Panc1 (cell line): Measurements from ENCODE around the gene CSMD2. TPM values are rescaled to one million over a fixed set of nuclear protein-coding genes. Genes with fewer than 3 reads are reported as not detected.
A peak's percentile ranks its signal among the peaks of the same experiment; 100 is the strongest.
"Not testable (repeated sequence)": the region's sequence is repeated elsewhere in the genome, so short reads cannot be mapped to it uniquely, and the experiment has no call there.

Experiments used
- ATAC-seq: fragments of 200-7000 bp; cut with Tn5 transposase; 2 replicates; pipeline ENCODE4 v1.9.1; 2020; ENCODE audit warnings: mild to moderate bottlenecking, moderate library complexity
- BruUV-seq: library from RNA; stranded (reverse); fragments of 400-500 nt; replicated peaks from 2 replicates; lab custom pipeline; 2021; lab: Mats Ljungman, UMichigan
- CTCF ChIA-PET: fragments of 300-600 bp; sonication (Branson Sonifier 250); formaldehyde crosslinking; loops from one replicate; lab custom pipeline; 2022; ENCODE audit warnings: antibody characterized with exemption; lab: Charles Lee
- POLR2A ChIA-PET: fragments of 300-600 bp; sonication (Branson Sonifier 250); formaldehyde crosslinking; loops from one replicate; lab custom pipeline; 2022; ENCODE audit warnings: antibody characterized with exemption; lab: Charles Lee
- DNase-seq: peaks from one replicate; pipeline ENCODE4 v3.0.0-alpha.2; 2010; ENCODE audit warnings: low read depth, low spot score
- H3K27ac ChIP-seq: 2 replicates; pipeline ENCODE4 v1.5.1; 2011; ENCODE audit warnings: mild to moderate bottlenecking, low read length, inconsistent platforms
- H3K27me3 ChIP-seq: fragments of 200-500 bp; sonication (Bioruptor generic); 2 replicates; pipeline ENCODE4 v1.6.0; 2014; ENCODE audit warnings: low read length, inconsistent platforms; ENCODE audit not compliant: control insufficient read depth, insufficient read depth
- H3K36me3 ChIP-seq: fragments of 200-500 bp; sonication (Bioruptor generic); 2 replicates; pipeline ENCODE4 v1.5.1; 2014; ENCODE audit warnings: inconsistent platforms, mild to moderate bottlenecking, low read length, moderate library complexity; ENCODE audit not compliant: control insufficient read depth, insufficient read depth
- H3K4me1 ChIP-seq: 2 replicates; pipeline ENCODE4 v1.5.1; 2011; ENCODE audit warnings: inconsistent platforms, mild to moderate bottlenecking, low read length, moderate library complexity; ENCODE audit not compliant: control insufficient read depth, insufficient read depth
- H3K4me3 ChIP-seq, 2 experiments: 2 replicates each; pipeline ENCODE4 v1.5.1; 2011 to 2012; ENCODE audit warnings: low read depth in 2 of 2, low read length in 2 of 2, mild to moderate bottlenecking in 2 of 2, inconsistent platforms in 1 of 2, moderate library complexity in 1 of 2
- H3K9me3 ChIP-seq: fragments of 200-500 bp; sonication (Bioruptor generic); 2 replicates; pipeline ENCODE4 v1.5.1; 2014; ENCODE audit warnings: low read depth, mild to moderate bottlenecking, inconsistent platforms, low read length, moderate library complexity; ENCODE audit not compliant: control insufficient read depth, insufficient read depth
- CTCF ChIP-seq: fragments of 450-650 bp; IDR thresholded peaks from 2 replicates; pipeline ENCODE4 v1.5.1; 2017; ENCODE audit warnings: mild to moderate bottlenecking
- POLR2AphosphoS5 ChIP-seq: IDR thresholded peaks from 2 replicates; pipeline ENCODE4 v1.6.1; 2012; ENCODE audit warnings: mild to moderate bottlenecking, low read depth, low read length, moderate library complexity
- REST ChIP-seq, 2 experiments: IDR thresholded peaks; 2 replicates each; pipeline ENCODE4 v1.6.1; 2011 to 2012; ENCODE audit warnings: low read depth in 2 of 2, control low read depth in 1 of 2, low read length in 1 of 2, mild to moderate bottlenecking in 1 of 2, moderate library complexity in 1 of 2; ENCODE audit not compliant: insufficient read depth in 1 of 2
- SIN3A ChIP-seq: IDR thresholded peaks from 2 replicates; pipeline ENCODE4 v1.6.1; 2012; ENCODE audit warnings: low read depth, mild to moderate bottlenecking, low read length, moderate library complexity, borderline replicate concordance; ENCODE audit not compliant: insufficient read depth
- TCF7L2 ChIP-seq: IDR thresholded peaks from 2 replicates; pipeline ENCODE4 v1.6.1; 2011; ENCODE audit warnings: mild to moderate bottlenecking, low read depth, low read length, inconsistent platforms
- in situ Hi-C: cut with HindIII; loops from 2 replicates; pipeline ENCODE4 v1.10.0; 2016; ENCODE audit warnings: low sequenced_read_pairs, low pct_unique_long_range_greater_than_20kb
- intact Hi-C: fragments of 100-400 bp; cut with micrococcal nuclease; formaldehyde crosslinking; loops from one replicate; pipeline ENCODE4 v1.10.0; 2022; ENCODE audit not compliant: unreplicated experiment
- total RNA-seq: library from RNA; stranded (reverse); gene quantifications from one replicate; pipeline ENCODE4 v1.2.1, GENCODE V29; 2021; ENCODE audit not compliant: unreplicated experiment

Gene CSMD2
- total RNA-seq, 1 experiment from 2014 or later: not detected

- DNase-seq, CTCF ChIA-PET, H3K36me3 ChIP-seq, ATAC-seq, H3K4me3 ChIP-seq, POLR2A ChIA-PET, H3K27me3 ChIP-seq, BruUV-seq, in situ Hi-C loops, H3K4me1 ChIP-seq, H3K27ac ChIP-seq, intact Hi-C loops, H3K9me3 ChIP-seq: not testable (repeated sequence)
These were observed 148.7 kb downstream of the CSMD2 start for GRCh38 chr1:34016281-34016680.

- no peaks in the 10 kb centered on the region for H3K9me3 ChIP-seq
- in situ Hi-C loops (no loop called here), intact Hi-C loops (no loop called here)
- DNase-seq (peak; percentile 8), ATAC-seq (no peak)
- H3K27ac ChIP-seq: no peak overlapping the region
- ChIA-PET POLR2A (no interaction called here), CTCF (interaction anchor here (0.9 kb wide), 1 partner anchor 381 kb away, joined by 3 read pairs; no protein-coding TSS in a partner anchor)
- no peaks in the 10 kb centered on the region for H3K4me1 ChIP-seq
- no peak overlapping the region for H3K4me3 ChIP-seq
- BruUV-seq: no TSS peak
- TF ChIP-seq CTCF (peak; percentile 57), SIN3A (no peak)
- H3K27me3 ChIP-seq: no peaks in the 10 kb centered on the region
- H3K36me3 ChIP-seq: no peaks in the 10 kb centered on the region
These were observed 150.9 kb downstream of the CSMD2 start for GRCh38 chr1:34013958-34014737.

- CTCF ChIA-PET: interaction anchor here (0.9 kb wide), 1 partner anchor 380 kb away, joined by 3 read pairs; no protein-coding TSS in a partner anchor
- DNase-seq: no peak
These were observed 151.9 kb downstream of the CSMD2 start for GRCh38 chr1:34013136-34013535.

More at GRCh38 chr1:34013136-34013535, 151.9 kb downstream of the CSMD2 start:
- Histone ChIP-seq H3K4me3 (no peak overlapping the region), H3K36me3 (no peaks in the 10 kb centered on the region), H3K27me3 (no peaks in the 10 kb centered on the region), H3K4me1 (no peaks in the 10 kb centered on the region), H3K9me3 (no peaks in the 10 kb centered on the region), H3K27ac (no peak overlapping the region)
- POLR2A ChIA-PET: no interaction called here
- no TSS peak for BruUV-seq
- in situ Hi-C loops: no loop called here
- intact Hi-C loops: no loop called here
- ATAC-seq: no peak
- TF ChIP-seq SIN3A (no peak), CTCF (no peak), POLR2AphosphoS5 (no peak), TCF7L2 (no peak), REST (IDR thresholded peaks at IDR 0.05; ENCODE audit: insufficient read depth in 1 of 2, low read depth in 2 of 2, low read length in 1 of 2) (no peak)
